Fibroblast of upper back skin (primary cell): ENCODE results near the gene PEX5L.

Source experiments
- DNase-seq: peaks from one replicate; pipeline ENCODE4 v3.0.0-alpha.2; 2013

The PEX5L gene

GRCh38 chr3:179766416-179767133, 270.2 kb downstream of the PEX5L start:
- DNase-seq = no peak

- no peak for DNase-seq
These were observed 271.3 kb downstream of the PEX5L start for GRCh38 chr3:179765396-179765795.

- peak; percentile 40 for DNase-seq
These were observed 275.8 kb downstream of the PEX5L start for GRCh38 chr3:179760944-179761343.

GRCh38 chr3:179750720-179751328, 285.9 kb downstream of the PEX5L start:
- DNase-seq = peak; percentile 30

- no peak for DNase-seq
These were observed 291.0 kb downstream of the PEX5L start for GRCh38 chr3:179745716-179746115.

GRCh38 chr3:179745079-179745478, 291.7 kb downstream of the PEX5L start:
- DNase-seq = no peak
